OCI-M2 (cell line): ENCODE data around the gene CDK10.
"Not testable (repeated sequence)": the region's sequence is repeated elsewhere in the genome, so short reads cannot be mapped to it uniquely, and the experiment has no call there.

ENCODE experiments used
- DNase-seq: peaks from one replicate; lab custom pipeline; 2025; ENCODE audit not compliant: unreplicated experiment; lab: John Stamatoyannopoulos, UW

CDK10 gene

DNA sequence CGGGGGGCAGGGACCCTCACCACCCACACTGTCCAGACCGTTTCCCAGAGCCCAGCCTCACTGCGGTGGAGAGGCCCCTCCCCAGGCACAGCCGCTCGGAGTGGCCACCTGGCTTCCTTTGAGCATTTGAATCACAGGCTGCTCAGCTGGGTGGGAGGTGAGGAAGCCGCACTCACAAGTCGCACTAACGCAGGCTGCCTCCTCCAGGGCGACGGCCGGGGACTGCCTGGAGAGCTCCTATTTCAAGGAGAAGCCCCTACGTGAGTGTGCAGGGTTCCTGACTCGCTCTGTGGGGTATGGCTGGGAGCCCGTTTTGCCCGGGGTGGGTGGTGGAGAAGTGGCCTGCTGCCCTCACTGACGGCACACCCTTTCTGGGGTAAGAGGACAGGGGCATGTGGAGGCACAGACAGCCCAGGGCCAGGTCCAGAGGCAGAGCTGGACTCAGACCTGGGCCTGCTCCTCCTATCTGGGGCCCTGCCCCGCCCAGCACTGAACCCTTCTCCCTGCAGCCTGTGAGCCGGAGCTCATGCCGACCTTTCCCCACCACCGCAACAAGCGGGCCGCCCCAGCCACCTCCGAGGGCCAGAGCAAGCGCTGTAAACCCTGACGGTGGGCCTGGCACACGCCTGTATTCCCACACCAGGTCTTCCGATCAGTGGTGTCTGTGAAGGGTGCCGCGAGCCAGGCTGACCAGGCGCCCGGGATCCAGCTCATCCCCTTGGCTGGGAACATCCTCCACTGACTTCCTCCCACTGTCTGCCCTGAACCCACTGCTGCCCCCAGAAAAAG lies 8.8 kb downstream of the CDK10 start:
- no peak for DNase-seq

DNA sequence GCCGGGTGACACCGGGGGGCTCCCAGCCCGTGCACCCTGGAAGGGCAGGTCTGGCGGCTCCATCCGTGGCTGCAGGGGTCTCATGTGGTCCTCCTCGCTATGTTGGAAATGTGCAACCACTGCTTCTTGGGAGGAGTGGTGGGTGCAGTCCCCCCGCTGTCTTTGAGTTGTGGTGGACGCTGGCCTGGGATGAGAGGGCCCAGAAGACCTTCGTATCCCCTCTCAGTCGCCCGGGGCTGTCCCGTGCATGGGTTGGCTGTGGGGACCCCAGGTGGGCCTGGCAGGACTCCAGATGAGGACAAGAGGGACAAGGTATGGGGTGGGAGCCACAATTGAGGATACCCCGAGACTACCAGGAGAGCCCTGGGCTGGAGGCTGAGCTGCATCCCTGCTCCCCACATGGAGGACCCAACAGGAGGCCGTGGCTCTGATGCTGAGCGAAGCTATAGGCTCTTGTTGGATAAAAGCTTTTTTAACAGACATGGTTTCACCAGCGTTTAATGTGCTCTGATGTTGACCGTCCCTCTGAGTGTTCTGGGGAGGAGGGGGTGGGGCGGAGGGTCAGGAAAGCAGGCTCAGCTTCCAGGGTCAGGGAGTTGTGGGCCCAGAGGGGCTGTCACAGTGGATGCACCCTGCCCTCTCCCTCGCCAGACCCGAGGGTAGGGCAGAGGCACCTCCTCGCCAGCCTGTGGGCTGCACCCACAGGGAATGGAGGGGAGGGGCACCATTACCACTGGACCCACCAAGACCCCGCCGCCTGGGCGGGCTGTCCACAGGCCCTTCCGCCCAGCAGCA lies 9.6 kb downstream of the CDK10 start:
- no peak for DNase-seq

DNA sequence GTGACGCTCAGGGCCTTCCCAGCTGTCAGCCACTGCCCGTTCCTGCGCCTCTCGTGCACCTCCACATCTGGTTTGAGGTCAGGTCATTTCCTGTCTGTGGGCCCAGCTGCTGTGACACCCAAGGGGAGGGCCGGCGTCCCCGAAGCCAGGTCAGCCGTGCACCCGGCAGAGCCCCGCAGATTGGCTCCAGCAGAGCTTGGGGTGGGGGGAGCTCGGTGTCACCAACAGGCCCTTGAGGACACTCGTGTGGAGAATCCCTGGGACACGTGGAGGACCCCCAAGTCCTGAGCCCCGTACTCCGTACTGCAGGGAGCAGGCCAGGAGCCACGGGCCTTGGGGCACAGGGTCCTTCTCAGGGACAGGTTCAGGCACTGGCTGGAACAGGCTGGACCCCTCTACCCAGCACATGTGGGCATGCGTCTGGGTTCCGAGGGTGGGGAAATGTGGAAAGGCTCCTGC lies 10.2 kb downstream of the CDK10 start:
- DNase-seq: no peak

DNA sequence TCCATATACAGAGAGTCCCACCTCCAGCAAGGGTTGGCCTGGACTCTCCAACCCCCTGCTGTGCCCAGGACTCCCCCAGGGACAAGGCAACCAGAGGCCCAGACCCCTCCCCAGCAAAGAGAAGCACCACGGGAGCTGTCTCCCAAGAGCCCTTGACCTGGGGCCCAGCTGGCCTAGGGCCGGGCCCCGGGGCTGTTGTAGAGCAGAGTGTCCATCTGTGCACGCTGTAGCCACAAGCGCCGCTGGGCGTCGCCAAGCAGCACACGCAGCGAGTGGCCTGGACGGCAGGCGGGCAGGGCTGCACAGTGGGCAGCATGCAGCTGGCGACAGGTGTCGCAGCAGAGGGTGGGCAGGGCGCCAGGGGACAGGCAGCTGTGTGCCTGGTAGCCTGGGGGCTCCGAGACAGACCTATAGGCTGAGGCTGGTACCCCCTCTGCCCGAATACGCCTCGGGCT lies 10.7 kb downstream of the CDK10 start:
- DNase-seq: no peak

- no peak for DNase-seq
Observed at GRCh38 chr16:89697616-89698331, 11.3 kb downstream of the CDK10 start.

DNA sequence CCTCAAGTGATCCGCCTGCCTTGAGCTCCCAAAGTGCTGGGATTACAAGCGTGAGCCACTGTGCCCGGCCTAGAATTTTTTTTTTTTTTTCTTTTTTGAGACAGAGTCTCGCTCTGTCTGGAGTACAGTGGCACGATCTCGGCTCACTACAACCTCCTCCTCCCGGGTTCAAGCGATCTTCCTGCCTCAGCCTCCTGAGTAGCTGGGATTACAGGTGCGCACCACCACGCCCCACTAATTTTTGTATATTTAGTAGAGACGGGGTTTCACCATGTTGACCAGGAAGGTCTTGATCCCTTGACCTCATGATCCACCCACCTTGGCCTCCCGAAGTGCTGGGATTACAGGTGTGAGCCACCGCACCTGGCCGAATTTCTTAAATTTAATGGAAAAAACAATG lies 12.2 kb downstream of the CDK10 start:
- not testable (repeated sequence) for DNase-seq

DNA sequence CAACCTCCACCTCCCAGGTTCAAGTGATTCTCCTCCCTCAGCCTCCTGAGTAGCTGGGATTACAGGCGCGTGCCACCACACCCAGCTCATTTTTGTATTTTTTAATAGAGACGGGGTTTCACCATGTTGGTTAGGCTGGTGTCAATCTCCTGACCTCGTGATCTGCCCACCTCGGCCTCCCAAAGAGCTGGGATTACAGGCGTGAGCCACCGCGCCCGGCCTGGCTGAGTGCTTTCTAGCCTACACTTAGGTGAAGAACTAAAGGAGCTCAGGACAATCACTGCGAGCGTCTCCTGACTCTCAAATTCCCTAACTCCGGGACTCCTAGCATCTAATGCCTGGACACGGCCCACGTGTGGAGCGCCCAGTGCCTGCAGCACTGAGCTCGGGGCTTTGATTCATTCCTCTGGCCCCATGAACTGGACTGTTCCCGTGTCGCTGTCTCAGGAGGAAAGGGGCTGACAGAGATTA lies 13.2 kb downstream of the CDK10 start:
- not testable (repeated sequence) for DNase-seq

- DNase-seq: peak; percentile 74
Observed at GRCh38 chr16:89700100-89700648, 13.7 kb downstream of the CDK10 start.

- DNase-seq: no peak
Observed at GRCh38 chr16:89700649-89701424, 14.3 kb downstream of the CDK10 start.

- peak; percentile 48 for DNase-seq
Observed at GRCh38 chr16:89701425-89702406, 15.2 kb downstream of the CDK10 start, which contains the start of gene SPATA2L. Gene SPATA2L (minus strand): TSS chr16:89701705. CDS start chr16:89701232, 473 bp downstream.

DNA sequence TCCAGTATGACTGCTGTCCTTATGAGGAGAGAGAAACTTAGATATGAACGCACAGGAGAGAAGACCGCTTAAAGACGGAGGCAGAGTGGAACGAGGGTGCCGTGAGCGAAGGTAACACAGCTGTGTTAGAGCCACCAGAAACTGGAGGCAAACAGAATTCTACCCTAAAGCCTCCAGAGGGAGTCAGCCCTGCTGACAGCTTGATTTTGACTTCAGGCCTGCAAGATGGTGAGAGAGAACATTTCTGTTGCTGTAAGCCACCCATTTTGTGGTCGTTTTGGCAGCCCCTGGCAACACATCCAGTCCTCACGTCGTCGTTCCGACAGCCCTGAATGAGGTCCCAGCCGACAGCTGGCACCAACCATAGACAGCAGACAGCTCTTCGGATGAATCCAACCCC lies 17.8 kb downstream of the CDK10 start:
- no peak for DNase-seq

DNA sequence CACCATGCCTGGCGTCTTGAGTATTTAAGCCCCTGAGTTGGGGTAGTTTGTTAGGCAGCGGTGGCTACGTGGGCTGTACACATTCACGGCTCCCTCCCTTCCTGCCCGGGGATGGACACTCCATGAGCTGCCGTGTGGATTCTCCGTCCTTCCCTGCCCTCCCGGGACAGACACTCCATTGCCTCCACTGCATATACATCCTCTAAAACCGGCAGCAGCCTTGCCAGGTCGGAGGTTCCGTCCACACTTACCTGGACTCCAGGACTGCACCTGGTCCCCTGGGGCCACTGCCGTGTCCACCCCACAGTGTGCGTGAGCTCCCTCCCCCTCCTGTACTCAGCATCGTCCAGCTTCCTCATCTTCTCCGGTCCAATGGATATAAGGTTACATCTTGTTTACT lies 18.5 kb downstream of the CDK10 start:
- DNase-seq: no peak

DNA sequence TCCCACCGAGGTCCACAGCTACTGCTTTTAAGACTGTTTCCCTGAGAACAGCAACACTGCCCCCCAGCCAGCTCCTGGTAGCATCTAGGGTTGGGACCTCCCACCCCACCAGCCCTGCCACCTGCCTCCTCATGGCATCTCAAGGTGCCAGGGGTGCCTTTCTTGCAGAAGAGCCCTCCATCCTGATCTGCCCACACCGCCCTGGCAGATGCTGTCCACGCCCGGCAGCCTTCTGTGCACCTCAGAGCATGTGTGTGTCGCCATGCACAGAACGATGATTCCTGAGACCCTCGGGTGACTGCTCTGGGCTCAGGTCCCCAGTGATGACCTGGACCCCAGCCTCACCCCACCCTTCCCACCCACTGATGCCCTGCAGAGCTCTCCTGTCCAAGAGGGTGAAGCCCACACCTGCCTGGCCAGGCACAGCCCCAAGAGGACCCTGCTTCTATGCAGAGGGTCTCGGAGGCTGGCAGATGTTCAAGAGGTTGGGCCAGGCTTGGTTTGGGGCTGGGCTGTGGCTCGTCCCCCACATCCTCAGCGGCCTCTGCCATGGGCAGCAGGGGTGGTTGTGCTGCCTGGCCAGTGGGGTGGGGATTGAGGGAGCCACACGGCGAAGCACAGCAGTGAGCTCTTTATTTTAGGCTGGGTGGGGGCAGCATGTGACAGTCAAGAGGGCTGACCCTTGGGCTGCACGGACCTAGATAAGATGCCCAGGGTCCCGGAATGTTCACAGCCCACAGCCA lies 20.2 kb downstream of the CDK10 start:
- no peak for DNase-seq

GRCh38 chr16:89707695-89708094 lies 21.2 kb downstream of the CDK10 start:
- no peak for DNase-seq

GRCh38 chr16:89708481-89708931 lies 22.0 kb downstream of the CDK10 start:
- no peak for DNase-seq

DNA sequence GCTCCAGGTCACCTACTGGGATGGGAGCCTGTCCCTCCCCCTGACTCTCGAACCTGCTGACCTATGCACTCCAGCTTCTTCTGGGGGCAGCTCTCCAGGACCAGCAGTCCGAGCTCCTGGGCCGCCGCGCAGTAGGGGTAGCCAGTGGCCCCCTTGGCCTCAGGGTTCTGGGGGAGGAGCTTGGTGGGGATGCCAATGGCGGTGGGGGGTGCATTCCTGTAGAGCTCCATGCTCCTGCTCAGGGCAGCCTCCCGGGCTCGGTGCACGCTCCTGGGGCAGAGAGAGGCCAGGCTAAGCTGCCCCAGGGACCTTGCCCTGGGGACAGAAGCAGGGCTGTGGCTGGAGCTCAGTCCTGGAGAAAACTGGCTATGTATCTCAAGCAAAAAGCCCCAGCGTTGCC lies 22.7 kb downstream of the CDK10 start:
- DNase-seq: no peak

DNA sequence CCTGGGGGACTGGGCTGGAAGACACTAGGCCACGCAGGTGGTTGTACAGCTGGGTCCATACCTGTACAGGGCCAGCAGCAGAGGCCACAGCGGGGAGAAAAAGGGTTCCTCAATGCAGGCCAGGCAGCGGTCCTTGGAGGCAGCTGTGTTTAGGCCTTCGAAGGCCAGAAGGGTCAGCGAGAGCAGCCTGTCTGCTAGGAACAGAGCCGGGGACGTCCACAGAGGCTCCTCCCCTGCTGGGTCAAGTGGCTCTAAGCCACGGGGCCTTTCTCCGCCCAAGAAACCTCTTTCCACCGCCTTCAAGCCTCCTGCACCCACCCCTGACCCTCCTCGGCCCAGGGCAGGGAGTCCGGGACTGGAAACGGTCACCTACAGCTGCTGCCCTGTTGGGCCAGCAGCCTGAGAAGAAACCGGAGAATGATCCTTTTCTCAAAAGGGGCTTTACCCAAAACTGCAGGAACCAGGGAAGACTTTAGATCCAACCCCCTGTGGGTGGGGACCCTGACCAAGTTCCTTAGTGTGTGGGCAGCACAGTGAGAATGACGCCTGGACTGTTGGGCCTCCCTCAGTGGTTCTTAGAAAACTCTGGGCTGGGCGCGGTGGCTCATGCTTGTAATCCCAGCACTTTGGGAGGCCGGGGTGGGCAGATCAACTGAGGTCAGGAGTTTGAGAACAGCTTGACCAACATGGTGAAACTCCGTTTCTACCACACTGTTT lies 23.4 kb downstream of the CDK10 start:
- DNase-seq: no peak
